Muscle layer of duodenum (tissue), 2 donors: ENCODE results near the gene PEMT.

ENCODE experiments used
- H3K27ac ChIP-seq: one replicate; pipeline ENCODE4 v1.7.0; 2013; ENCODE audit warnings: mild to moderate bottlenecking, low read length
- H3K27me3 ChIP-seq: one replicate; pipeline ENCODE4 v1.7.0; 2013; ENCODE audit warnings: low read depth, mild to moderate bottlenecking, control low read depth, low read length
- H3K36me3 ChIP-seq, 2 donors: one replicate each; pipeline ENCODE4 v1.7.0; 2013; ENCODE audit warnings: low read length in 2 of 2, control low read depth in 1 of 2, mild to moderate bottlenecking in 1 of 2; ENCODE audit not compliant: insufficient read depth in 2 of 2, control insufficient read depth in 1 of 2
- H3K4me1 ChIP-seq, 2 donors: one replicate each; pipeline ENCODE4 v1.7.0; 2013; ENCODE audit warnings: low read length in 2 of 2, mild to moderate bottlenecking in 2 of 2, control low read depth in 1 of 2, moderate library complexity in 1 of 2; ENCODE audit not compliant: insufficient read depth in 2 of 2, control insufficient read depth in 1 of 2
- H3K4me3 ChIP-seq, 2 donors: one replicate each; pipeline ENCODE4 v1.7.0; 2013; ENCODE audit warnings: low read length in 2 of 2, low read depth in 1 of 2, mild to moderate bottlenecking in 1 of 2
- H3K9me3 ChIP-seq, 2 donors: one replicate each; pipeline ENCODE4 v1.7.0; 2013; ENCODE audit warnings: low read length in 2 of 2, control low read depth in 1 of 2, mild to moderate bottlenecking in 1 of 2; ENCODE audit not compliant: control insufficient read depth in 1 of 2
- donor health status: healthy.

PEMT gene

DNA sequence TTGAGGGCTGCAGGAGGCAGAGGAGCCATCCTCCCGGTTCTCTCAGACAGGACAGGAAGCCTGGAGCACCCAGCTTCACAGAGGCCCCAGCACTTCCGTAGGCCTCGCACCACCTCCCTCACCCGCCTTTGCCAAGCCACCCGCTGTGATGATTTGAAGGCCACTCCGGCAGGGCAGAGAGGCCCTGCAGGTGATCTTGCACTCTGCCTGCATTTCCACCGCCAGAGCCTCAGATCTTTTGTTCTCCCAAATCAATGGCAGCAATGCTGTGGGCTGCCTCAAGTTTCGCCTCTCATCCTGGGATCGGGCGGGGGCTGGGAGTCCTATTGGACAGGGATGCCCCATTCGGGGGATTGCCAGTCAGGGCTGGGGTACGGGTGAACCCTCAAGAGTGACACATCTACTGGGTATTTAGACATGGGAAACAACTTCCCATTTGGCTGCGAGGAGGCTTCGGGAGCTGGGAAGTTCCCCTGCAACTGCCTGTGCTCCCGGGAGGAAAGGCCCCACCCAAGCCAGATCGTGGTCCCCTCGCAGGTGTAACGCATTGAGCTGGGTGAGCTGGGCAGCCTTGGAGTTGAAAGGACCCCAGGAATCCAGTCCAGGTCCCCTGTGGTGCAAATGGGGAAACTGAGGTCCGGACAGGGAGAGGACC, 34.8 kb upstream of the PEMT start:
- H3K4me3 ChIP-seq = no peak overlapping the region

DNA sequence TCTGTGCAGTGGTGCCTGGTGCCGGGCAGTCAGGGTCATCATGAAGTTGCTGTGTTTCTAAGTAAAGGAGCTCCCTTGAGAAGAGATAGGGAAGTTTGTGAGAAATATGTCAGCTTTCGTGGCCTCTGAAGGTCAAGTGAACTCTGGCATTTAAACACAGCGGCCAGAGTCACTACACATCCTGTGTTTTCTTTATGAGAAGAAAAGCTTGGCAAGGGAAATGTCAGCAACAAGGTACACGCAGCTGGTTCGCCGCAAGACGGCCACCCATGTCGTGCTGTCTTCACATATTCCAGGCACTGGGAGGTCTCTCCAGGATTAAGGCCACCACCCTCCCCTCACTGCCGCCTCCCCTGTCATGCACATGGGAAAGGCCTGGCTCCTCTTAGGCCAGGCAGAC, 33.2 kb upstream of the PEMT start:
- H3K4me1 ChIP-seq = no peaks in the 10 kb centered on the region
- H3K36me3 ChIP-seq = no peaks in the 10 kb centered on the region
- no peaks in the 10 kb centered on the region for H3K9me3 ChIP-seq
- H3K4me3 ChIP-seq = no peak overlapping the region
- no peak overlapping the region for H3K27ac ChIP-seq
- H3K27me3 ChIP-seq = no peaks in the 10 kb centered on the region

More for the DNA sequence above, 34.8 kb upstream of the PEMT start:
- H3K4me1 ChIP-seq = no peaks in the 10 kb centered on the region
- H3K36me3 ChIP-seq = no peaks in the 10 kb centered on the region
- no peak overlapping the region for H3K27ac ChIP-seq
- H3K27me3 ChIP-seq = no peaks in the 10 kb centered on the region
- H3K9me3 ChIP-seq = no peaks in the 10 kb centered on the region

DNA sequence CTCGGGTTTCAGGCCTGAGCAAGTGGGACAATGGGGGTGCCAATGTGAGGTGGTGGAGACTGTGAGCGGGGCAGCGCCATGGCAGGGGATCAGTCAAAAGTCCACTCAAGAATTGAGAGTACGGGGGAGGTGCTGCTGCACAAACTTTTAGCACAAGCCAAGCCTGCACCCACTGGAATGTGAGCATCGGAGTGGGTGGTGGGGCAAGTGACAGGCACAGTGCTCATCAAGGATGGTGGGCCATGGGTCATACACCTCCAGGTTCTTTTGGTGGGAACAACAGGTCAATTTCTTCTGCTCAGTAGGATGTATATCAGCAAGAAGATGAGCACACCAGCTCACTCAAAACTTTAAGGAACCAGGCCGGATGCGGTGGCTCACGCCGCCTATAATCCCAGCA, 32.4 kb upstream of the PEMT start:
- H3K36me3 ChIP-seq = no peaks in the 10 kb centered on the region
- H3K4me3 ChIP-seq = no peak overlapping the region
- H3K27me3 ChIP-seq = no peaks in the 10 kb centered on the region
- H3K9me3 ChIP-seq = no peaks in the 10 kb centered on the region
- H3K27ac ChIP-seq = no peak overlapping the region
- H3K4me1 ChIP-seq = no peaks in the 10 kb centered on the region

DNA sequence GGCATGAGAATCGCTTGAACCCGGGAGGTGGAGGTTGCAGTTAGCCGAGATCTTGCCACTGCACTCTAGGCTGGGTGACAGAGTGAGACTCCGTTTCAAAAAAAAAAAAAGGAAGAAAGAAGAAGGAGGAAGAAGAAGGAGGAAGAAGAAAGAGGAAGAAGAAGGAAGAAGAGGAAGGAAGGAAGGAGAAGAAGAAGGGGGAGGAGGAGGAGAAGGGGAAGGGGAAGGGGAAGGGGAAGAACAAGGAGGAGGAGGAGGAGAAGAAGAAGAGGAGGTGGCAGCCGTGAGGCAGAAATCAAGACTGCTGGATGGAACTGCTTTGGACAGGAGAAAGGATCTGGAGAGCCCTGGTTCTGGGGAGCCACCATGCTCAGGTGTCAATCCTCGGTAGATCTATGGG, 29.7 kb upstream of the PEMT start:
- H3K9me3 ChIP-seq = no peaks in the 10 kb centered on the region
- H3K27me3 ChIP-seq = no peaks in the 10 kb centered on the region
- no peaks in the 10 kb centered on the region for H3K4me1 ChIP-seq
- no peak overlapping the region for H3K27ac ChIP-seq
- H3K36me3 ChIP-seq = no peaks in the 10 kb centered on the region
- no peak overlapping the region for H3K4me3 ChIP-seq

DNA sequence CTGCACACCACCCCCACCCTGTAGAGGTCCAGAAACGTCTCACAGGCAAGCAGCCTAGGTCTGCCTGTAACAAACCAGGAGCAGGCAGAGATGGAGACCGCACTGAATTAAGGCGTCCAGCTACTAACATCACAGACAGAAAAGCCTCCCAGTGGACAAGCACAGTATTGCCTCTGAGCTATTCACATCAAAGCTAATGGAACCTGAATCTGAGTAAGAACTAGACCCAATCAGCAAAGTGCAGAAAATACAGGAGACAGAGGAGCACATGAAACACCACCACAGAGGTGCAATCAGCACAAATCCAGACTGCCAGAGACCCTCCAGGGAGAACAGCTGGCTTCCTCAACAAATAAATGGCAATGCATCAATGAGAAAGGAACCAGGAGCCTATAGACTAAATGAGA, 22.2 kb upstream of the PEMT start:
- Histone ChIP-seq H3K27me3 (no peaks in the 10 kb centered on the region), H3K27ac (no peak overlapping the region), H3K9me3 (no peaks in the 10 kb centered on the region), H3K36me3 (no peaks in the 10 kb centered on the region), H3K4me3 (no peak overlapping the region), H3K4me1 (peaks cover 0 to 3% of the 10 kb centered on the region in 2 donors)

DNA sequence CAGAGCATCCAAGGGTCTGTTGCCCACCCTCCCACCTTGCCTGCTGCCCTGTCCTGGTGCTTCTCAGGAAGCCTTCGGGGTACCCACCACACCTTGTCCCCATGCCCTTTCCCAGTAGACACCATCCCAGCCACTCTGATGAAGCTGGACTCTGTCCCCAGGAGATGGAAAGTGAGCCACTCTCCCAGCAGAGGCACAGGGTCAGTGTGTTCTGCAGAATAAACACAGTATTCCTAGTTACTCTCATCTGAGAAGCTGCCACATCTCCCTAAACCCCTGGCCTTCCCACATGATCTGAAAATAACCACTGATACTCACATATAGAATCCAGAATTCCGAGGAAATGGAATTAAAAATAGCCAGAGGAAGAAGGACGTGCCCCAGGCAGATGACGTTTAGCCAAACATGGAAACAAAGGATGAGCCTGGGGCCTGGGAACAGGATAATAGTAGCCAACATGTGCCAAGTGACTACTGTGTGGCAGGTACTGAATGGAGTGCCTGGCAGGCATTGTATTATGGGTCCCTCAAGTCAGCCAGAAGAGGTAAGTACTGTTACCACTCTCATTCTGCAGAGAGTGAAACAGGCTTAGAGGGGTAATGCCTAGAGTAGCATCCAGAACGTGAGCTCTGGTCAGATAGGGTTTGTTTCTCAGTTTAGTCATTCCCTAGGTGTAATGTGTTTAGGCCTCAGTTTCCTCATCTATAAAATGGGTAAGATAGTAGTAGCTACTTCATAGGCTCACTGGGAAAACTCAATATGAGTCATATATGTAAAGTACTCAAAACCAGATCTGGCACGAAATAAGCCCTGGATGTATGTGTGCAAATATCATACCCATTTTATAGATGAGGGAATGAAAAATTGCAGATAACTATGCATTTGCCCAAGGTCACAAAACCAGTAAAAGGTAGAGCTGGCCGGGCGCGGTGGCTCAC, 20.8 kb upstream of the PEMT start:
- Histone ChIP-seq H3K36me3 (no peaks in the 10 kb centered on the region), H3K4me1 (peaks cover 0 to 3% of the 10 kb centered on the region in 2 donors), H3K9me3 (no peaks in the 10 kb centered on the region), H3K27me3 (no peaks in the 10 kb centered on the region), H3K4me3 (no peak overlapping the region), H3K27ac (no peak overlapping the region)

DNA sequence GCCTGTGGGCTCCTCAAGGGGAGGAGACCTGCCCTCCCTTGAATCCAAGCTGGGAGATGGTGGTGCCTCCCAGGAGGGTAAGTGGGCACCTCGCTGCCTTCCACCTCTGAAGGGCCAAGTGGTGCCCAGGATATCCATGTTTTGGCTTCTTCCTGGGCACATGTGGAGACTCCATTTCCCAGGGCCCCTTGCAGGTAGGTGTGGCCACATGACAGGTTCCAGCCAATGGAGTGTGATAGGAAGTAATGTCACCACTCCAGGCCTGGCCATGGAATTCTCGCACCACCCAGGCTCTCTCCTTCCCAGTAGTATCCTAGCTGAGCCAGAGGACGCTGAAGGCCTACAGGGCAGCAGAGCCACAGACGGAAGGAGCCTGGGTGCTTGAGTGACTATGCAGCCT, 17.6 kb upstream of the PEMT start:
- no peaks in the 10 kb centered on the region for H3K27me3 ChIP-seq
- no peak overlapping the region for H3K27ac ChIP-seq
- H3K9me3 ChIP-seq = no peaks in the 10 kb centered on the region
- no peak overlapping the region for H3K4me3 ChIP-seq
- H3K4me1 ChIP-seq = peaks cover 0 to 3% of the 10 kb centered on the region in 2 donors
- H3K36me3 ChIP-seq = no peaks in the 10 kb centered on the region

DNA sequence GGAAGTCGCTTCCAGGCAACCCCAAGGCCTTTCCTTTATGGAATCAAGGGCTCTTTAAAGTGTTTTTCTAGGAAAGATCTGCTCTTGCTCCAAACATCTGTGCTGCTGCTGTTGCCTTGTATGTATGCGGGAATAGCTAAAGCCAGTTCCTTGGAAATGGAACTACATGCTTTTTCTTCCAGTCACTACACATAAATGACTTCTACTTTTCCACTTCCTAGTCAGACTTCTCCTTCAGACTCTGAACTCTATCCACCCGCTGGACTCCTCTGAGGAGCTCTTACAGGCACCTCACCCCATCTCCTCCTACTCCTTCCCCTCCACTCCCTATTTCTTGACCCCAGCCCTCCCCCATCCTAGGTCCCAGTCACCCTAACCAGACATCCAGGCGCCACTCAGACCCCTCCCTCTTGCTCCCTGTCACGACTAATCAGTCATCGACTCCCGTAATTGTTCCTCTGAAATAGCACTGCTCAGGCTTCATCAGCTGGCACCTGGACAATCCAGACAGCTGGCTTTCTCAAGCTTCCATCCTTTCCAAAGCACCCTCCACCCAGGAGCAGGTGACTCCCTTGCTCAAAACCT, 15.0 kb upstream of the PEMT start:
- Histone ChIP-seq H3K27me3 (no peaks in the 10 kb centered on the region), H3K9me3 (no peaks in the 10 kb centered on the region), H3K27ac (no peak overlapping the region), H3K4me3 (no peak overlapping the region), H3K4me1 (no peaks in the 10 kb centered on the region), H3K36me3 (no peaks in the 10 kb centered on the region)

DNA sequence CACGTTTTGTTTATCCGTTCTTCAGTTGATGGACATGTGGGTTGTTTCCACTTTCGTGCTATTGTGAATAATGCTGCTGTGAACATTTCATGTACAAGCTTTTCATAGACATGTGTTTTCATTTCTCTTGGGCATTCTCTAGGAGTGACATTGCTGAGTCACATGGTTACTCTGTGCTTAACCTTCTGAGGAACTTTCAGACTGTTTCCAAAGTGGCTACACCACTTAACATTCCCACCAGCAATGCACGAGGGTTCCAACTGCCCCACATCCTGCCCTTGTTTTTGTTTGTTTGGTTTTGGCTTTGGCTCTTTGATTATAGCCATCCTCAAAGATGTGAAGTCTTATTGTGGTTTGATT, 14.2 kb upstream of the PEMT start:
- Histone ChIP-seq H3K36me3 (no peaks in the 10 kb centered on the region), H3K27ac (no peak overlapping the region), H3K4me1 (no peaks in the 10 kb centered on the region), H3K27me3 (no peaks in the 10 kb centered on the region), H3K4me3 (no peak overlapping the region), H3K9me3 (no peaks in the 10 kb centered on the region)

DNA sequence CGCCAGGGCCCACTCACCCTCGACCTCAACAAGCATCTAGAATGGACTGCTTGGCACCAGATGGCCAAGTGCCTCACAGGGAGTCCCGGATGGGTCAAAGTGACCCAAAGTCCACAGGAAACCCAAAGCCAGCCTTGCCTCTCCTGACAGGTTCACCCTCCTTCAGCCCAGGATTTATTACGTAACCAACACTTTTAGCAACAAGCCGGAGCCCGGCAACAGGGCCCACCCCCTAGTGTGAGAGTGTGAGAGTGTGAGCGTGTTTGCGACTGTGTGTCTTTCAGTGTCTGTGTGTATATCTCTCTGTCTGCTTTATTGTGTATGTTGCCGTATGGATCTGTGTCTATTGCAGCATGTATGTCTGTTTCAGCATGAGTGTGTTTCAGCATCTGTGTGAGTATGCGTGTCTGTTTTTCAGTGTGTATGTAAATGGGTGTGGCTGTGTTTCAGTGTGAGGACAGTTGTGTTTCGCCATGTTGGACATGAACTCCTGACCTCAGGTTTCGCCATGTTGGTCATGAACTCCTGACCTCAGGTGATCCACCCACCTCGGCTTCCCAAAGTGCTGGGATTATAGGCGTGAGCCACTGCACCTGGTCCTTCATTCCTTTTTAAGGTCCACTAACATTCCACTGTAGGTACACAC, 13.7 kb upstream of the PEMT start:
- no peak overlapping the region for H3K4me3 ChIP-seq
- no peaks in the 10 kb centered on the region for H3K9me3 ChIP-seq
- no peaks in the 10 kb centered on the region for H3K27me3 ChIP-seq
- no peaks in the 10 kb centered on the region for H3K4me1 ChIP-seq
- H3K36me3 ChIP-seq = no peaks in the 10 kb centered on the region
- no peak overlapping the region for H3K27ac ChIP-seq

DNA sequence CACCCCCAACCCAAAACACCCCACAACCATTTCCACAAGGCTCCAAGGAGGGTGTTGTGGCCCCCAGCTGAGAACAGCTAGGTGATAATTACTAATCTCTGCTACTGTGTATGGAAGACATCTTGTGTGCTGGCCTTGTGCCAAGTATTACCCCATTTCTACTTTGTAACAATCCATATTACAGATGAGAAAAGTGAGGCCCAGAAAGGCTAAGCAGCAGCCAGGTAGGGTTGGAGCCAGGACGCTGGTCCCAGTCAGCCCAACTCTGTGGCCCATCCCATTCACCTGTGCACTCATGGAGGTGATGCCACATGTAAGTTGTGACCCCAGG, 12.4 kb upstream of the PEMT start:
- Histone ChIP-seq H3K27ac (no peak overlapping the region), H3K36me3 (no peaks in the 10 kb centered on the region), H3K27me3 (no peaks in the 10 kb centered on the region), H3K4me1 (no peaks in the 10 kb centered on the region), H3K9me3 (no peaks in the 10 kb centered on the region), H3K4me3 (no peak overlapping the region)
